Superior temporal gyrus (tissue), 1 donor: ENCODE results near the gene ST3GAL5.
"Not testable (repeated sequence)": the region's sequence is repeated elsewhere in the genome, so short reads cannot be mapped to it uniquely, and the experiment has no call there.

Experiments
- DNase-seq: peaks from one replicate; pipeline ENCODE4 v3.0.0-alpha.2; 2016; ENCODE audit errors: extremely low spot score

ST3GAL5 gene

DNA sequence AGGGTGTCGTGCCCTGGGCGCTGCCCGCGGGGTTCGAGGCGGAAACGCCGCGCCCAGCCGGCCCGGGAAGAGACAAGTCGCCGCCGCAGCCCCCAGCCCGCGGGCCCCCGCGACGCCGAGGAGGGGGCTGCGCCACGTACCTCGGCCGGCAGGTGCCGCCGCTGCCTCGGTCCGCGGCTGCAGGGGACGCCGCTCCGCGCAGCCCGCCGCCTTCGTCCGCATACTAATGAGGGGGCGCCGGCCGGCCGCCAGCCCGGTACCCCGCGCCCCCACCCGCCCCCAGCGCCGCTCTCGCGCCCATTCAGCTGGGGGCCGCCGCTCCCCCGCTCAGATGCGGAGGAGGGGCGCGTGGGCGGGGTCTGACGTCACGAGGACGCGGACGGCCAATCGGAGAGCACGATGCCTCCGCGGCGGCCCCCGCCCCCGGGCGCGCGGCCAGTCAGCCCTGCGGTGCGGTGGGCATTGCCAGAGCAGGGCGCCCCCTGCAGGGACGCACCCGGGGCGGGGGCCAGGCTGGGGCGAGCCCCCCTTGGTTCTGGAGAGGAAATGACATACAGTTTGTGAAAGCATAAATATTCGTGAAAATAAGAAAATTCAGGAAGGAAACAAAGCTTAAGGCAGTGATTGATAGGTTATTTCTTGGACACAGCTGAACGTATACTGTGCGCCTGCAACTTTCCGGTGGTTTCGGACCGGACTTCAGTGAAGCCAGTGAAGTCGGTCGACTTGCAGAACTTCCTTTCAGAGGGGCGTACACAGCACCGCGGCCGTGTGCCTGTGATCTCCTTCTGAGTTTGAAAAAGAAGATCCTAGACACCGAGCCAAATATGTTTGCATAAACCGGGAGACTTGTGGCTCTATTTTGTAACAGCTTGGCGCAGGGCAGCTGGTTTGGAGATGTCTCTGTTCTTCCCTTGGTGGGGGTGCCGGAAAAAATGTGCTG lies at the start of gene ST3GAL5:
Gene ST3GAL5, minus strand, starts transcription at position 307 of the 943 bp plus-strand sequence. Its CDS starts 85 bp downstream, at position 222.
- DNase-seq, result peak; percentile 94

DNA sequence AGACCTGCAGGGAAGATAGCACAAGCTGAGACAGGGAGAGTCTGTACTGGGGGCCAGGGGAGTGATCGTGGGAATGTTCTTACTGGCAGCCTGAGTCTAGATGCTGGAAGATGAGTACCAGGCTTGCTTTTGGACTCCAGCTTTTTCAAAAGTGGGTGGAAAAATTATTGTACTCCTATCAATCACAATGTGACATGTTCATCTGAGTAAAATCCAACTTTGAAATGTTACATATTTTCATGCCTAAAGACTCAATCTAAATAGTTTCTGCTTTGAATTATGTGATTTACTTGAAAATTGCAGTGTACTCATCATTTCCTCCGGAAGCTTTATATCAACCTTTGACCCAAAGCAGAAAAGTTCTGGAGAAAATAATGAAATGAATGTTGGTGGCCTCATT lies 49.7 kb upstream of the ST3GAL5 start:
- DNase-seq, result no peak

DNA sequence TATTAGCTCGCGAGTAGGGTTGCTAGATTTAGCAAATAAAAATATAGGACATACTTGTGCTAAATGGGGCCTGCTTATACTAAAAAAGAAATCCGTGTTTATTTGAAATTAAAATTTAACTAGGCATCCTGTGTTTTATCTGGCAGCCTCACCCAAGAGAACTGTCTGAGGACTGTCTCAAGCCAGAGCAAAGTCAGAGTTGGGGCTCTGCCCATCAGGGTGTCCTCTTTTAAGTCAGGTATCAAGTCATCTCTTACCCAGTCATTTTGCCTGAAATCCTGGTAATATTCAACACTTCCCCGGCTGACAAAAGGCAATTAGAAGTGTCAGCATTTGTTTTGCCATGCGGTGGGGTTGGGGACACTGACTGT lies 48.3 kb upstream of the ST3GAL5 start:
- no peak for DNase-seq

DNA sequence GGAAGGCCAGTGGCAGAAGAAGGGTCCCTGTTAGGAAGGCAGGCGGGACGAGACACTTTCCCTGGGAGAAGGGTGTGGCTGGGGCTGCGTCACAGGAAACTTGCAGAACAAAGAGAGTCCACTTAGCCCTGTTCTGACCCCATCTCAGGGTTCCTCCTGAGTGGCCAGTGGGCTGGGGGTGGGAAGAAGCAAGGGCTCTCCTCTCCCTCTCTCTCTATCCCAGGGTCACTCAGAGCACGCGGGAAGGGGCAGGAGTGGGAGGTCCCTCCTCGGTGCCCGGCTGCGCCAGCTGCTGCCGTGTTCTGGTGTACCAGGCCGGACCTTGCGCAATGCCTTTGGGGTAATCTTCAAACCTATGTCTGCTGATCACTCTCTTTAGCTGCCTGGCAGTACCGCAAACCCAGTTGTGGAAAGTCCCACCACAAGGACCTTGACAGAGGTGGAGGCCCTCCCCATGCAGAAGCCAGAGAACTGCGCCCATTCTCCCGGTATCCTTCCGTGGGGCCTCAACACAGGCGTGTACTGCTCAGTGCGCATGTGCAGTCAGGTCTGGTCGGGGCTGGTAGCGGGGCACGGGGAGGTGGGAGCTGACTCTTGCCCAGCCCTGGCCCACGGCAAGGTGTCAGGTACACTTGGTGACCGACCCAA lies 47.8 kb upstream of the ST3GAL5 start:
- no peak for DNase-seq

DNA sequence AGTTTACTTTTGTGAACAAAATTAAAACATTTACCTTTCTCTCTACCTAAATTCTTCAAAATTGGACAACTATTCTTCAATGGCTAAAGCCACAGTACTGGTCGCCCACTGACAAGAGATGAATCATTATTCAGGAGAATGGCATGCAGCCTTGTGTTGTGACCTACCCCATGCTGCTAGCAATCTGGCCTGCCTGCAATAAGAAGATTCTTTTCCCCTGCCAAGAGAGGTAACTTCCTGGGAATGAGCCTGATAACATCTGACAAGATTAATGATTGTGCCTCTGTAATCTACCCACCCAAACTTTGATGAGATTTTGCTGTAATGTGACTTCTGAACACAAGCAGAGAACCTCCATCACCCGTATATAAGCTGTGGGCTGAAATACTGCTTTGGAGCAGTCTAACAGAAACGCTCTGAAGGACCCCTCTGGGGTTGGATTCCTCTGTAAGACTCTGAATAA lies 47.0 kb upstream of the ST3GAL5 start:
- DNase-seq, result no peak

DNA sequence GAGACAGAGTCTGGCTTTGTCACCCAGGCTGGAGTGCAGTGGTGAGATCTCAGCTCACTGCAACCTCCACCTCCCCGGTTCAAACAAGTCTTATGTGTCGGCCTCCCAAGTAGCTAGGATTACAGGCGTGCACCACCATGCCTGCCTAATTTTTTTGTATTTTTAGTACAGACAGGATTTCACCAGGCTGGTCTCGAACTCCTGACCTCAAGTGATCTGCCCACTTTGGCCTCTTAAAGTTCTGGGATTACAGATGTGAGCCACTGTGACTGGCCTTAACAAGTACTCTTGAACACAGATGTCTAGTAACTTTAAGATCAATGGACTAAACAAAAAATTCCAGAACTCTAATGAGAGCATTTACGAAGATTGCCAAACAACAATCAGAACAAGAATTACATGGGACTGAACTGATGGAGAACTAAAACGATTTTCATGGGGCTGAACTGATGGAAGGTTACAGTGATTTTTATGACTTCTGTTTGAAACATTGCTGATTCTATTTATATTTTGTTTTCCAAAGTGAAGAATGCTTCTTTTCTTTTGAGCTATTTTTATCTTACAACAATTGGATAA lies 46.5 kb upstream of the ST3GAL5 start:
- no peak for DNase-seq

DNA sequence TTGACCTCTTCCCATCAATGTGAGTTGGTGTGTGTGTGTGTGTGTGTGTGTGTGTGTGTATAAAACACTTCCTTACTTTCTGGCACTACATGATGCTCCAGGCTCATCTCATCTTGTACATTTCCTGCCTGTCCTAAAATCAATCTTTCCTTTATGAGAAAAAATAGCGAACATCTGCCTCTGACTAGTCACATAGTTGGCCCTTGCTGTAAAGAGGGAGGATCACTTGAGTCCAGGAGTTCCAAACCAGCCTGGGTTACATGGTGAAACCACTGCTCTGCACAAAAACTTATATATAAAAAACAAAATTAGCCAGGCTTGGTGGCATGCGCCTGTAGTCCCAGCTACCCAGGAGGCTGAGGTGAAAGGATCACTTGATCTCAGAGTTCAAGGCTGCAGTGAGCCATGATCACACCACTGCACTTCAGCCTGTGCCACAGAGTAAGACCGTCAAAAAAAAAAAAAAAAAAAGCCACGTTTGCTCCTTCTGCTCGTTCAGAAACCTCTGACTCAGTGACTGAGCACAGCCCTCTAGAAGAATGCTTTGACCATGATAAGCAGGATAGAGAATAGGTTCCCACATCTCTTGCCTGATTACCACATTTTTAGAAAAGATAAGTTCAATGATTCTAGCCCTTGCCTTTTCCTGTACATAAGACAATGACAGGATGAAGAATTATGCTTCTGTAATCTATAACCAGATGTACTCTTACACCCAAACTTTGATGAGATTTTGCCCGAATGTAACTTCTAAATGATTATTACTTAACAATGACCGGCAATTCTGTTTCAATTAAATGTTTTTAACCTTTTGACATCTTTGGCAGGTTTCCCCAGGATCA lies 45.2 kb upstream of the ST3GAL5 start:
- no peak for DNase-seq

DNA sequence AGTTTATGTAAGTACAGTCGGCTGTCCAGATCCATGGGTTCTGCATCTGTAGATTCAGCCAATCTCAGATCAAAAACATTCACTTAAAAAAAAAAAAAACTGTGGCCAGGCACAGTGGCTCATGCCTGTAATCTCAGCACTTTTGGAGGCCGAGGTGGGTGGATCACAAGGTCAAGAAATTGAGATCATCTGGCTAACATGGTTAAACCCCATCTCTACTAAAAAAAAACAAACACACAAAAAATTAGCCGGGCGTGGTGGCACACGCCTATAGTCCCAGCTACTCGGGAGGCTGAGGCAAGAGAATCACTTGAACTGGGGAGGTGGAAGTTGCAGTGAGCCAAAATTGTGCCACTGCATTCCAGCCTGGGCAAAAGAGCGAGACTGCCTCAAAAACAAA lies 42.4 kb upstream of the ST3GAL5 start:
- DNase-seq, result not testable (repeated sequence)

DNA sequence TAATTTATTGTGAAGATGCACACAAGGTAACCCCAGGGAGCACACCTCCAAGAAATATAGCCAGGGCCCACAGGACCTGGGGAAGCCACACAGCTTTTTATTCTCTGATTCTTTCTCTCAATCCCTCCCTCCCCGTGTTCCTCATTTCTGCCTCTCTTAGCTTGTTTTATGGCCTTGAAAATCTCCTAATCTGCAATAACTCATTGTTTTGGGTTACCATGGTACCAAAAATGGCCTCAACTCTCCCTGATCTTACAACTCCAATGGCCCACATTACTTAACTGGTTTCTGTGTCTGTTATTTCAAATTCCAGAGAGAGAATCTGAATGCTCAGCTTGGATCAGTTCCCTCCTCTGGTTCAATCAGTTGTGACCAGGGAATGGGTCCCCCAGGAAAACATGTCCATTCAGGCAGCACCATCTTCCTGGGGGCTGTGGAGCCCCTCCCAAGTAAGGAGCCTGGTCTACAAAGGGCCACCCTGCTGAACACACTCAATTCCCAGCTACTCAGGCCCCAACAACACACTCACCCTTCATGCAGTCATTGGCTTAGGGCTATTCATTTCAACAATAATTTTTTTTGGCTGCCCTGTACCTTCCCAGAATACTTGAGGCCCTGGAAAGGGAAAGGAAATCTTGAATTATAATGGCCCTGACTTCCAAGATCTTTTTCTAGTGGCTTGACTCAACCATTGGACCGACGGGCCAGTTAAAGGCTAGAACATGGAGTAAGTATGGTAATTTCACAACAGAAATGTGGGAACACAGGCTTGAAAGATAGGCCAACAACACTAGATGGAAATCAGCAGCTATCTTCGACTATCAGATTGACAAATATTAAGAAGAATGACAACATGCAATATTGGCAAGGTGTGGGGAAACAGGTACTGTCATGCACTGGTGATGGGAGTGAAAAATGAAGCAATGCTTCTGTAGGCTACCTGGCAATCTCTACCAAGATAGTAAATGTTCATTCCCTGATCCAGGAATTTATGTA lies 41.6 kb upstream of the ST3GAL5 start:
- no peak for DNase-seq

DNA sequence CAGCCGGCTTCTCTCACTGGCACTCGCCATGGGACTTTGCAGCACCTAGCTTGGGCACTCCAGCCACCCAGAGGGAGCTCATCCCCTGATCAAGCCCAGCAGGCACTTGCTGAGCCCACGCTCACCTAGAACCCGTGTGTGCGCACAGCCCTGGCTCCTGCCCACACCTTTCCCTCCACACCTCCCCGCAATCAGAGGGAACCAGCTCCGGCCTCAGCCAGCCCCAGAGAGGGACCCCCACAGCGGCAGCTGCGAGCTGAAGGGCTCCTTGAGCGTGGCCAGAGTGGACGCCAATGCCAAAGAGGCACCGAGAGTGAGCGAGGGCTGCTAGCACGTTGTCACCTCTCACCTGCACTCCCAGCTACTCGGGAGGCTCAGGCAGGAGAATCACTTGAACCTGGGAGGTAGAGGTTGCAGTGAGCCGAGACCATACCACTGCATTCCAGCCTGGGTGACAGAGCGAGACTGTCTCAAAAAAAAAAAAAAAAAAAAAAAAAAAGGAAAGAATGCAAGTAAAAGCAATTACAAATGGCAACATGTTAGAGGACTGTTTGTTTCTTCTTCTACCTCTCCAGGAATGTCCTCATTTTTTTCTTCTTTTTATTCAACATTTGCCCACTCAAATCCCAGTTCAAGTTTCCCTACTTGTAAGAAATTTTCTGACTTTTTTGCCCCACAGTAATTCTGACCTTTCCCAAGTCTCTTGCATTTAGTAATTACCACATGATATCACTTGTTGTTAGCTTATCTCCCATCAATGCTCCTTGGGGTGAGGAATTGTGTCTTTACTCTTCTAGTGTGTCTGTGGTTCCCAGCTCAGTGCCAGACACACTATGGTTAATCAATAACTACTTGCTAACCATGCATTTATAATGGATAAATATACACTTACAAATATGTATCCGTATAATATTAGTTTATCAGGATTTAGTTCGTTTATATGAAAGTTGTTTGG lies 40.6 kb upstream of the ST3GAL5 start:
- DNase-seq, result no peak

DNA sequence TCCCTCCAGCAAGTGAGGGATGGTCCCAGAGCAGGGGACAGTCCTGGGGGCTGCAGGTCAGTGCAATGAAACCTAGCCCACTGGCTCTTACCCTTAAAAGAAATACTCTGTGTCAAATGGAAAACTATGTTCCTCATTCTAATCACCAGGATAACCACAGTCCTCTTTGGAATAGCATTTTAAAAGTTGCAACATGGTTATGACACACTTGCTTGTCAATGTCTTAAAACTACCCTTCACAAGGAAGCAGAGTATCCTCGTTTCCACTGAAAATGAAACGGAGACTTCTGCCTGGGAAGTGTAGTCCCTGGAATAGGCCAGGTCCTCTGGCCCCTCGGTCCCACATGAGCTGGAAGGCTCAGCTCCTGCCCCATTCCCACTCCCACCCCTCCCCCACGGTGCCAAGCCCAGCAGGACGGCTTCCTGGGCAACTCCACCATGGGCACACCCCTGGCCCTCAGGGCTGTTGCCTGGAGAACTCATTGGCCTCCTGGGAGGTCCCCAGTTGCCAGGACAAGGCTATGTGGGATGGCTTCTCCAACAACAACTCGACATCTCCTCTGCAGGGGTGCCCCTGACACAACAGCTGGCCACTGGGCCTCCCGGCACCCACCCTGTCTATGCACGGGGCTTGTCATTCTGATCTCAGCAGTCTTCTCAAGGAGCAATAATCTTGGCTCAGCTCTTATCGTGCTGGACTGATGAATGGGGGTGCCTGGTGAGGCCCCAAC lies 38.3 kb upstream of the ST3GAL5 start:
- DNase-seq, result no peak

DNA sequence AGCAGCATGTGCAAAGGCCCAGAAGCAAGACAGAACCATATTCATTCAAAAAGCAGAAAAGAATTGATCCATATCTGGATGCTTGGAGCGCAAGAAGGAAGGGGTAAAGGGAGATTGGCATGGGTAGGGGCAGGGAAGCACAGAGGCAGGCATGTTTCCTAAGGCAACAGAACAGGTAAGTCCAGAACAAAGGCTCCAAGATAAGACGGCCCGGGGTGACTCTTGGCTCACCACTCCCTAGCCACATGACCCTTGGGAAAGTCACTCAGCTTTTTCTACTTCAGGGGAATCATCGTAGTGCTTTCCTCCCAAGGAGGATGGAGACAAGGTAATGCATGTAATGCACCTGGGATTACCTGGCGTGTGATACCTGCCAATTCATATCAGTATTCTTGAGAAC lies 37.7 kb upstream of the ST3GAL5 start:
- DNase-seq, result no peak

DNA sequence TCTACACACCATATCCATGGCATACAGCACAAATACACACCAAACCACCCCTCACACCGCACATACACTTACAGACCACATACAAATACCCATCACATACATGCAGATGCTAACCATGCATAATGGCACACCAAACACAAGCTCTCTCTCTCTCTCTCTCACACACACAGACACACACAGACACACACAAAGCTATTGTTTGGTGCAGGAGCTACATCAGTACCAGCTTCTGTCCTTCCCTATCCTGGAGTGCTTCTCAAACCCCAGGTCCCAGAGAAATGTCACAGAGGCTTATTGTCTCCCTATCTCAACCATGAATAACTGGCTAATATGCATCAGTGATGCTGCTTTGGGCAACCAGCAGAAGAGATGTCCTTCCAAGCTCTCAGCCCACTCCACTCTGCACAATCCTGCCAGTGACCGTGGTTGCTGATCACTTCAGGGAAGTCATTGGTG lies 36.5 kb upstream of the ST3GAL5 start:
- peak; percentile 93 for DNase-seq

DNA sequence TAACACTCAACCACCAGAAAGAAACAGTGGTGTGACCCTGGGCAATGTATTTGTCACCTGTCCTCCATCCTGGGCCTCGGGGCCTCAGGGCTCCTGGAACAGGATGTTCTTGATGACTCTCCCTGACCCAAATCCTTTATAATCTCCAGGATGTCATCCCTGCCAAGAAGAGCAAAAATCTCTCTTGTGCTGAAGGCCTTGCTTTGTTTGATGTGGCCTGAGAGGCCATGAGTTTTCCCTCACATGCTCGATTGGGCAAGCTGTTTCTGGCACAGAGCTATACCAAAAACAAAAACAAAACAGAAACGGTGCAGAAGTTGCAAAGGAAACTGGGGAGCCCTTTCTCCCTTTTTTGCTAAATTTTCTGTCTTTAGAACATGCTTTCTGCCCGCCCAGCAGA lies 35.7 kb upstream of the ST3GAL5 start:
- DNase-seq, result peak; percentile 85

DNA sequence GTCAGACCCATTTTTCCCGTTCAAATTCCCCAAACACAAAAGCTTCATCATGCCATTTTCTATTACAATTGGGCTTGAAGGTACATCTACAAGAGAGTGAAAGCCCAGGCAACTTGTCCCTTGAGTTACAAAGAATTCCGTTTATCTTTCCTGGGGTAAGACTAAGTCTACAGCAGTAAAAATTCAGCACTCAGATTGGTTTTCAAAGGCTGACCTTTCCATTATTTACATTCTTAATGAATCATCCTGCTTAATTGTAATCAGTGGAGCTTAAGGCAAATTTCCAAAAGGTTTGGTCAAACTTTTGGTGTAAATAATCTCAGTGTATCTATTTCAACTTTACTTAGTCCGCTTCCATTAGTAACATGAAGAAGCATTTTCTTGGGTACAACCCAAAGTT lies 33.4 kb upstream of the ST3GAL5 start:
- DNase-seq, result no peak

DNA sequence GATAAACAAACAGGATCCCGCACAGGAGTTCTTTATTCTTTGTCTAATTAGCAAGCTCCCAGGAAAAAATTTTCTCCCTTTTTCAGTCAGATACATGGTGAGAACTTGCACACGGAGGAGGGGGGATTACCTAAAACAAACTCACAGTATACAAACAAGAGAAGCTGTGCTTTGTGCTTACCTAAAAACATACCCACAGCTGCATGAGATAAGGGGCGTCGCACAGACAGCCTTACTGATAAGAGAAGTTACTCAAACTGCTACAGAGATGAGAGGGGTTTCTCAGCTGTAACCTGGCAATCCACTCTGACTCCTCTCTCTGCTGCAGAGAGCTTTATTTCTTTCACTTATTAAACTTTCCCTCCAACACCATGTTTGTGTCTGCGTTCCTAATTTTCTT lies 32.9 kb upstream of the ST3GAL5 start:
- DNase-seq, result peak; percentile 36

DNA sequence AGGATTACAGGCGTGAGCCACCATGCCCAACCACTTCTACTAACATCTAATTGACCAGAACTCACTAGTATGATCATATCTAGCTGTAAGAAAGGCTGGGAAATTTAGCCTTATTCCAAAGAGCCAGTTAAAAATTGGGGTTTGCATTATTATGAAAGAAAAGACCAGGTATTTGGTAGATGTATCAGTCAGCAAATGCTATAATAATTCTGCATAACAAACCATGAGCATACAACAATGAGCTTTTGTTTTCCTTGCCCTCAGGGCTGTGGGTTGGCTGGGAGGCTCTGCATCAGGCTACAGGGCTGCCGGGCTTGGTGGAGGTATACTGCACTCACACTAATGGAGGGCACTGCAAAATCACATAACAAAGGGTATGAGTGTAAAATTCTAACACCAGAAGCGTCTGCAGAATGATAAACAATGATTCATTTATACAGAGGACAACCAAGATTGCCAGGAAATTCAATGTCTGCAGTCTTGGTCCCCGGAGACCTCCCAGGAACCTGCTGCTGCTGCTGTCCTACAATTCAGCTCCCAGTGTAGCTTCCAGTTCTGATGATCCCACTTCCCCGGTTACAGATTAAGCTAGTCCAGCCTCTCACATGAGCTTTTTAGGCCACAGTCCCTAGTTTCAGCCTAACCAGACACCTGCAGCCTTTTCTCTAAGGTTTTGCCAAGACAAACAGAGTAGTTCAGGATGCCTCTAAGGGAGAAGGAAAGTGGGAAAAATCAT lies 32.2 kb upstream of the ST3GAL5 start:
- peak; percentile 61 for DNase-seq
